Measurements from ENCODE around the gene MRPL32.

DNA sequence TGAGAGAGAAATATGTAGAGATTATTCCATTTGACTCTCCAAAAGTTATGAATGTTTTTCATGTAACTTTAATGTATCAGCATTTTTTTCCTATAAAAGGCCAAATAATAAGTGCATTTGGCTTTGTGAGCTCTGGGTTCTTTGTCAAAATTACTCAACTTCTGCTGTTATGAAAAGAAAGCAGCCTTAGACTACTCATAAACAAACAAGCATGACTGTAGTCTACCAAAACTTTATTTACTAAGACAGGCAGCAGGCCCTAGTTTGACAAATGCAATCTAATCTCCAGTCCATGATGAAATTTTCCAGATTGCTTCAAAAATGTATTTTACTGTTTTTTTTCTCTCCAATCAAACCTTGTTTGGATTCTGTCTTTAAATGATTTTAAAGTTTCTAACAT is 46.3 kb downstream of the MRPL32 start:
- TF ChIP-seq CTCF (IDR thresholded peaks at IDR 0.05; ENCODE audit: low read depth, low read length), result no peak
- no peak for TF ChIP-seq POLR2A (IDR thresholded peaks at IDR 0.05; ENCODE audit: extremely low read depth, insufficient read length)

Measured in NB4 (cell line).